ENCODE data around the gene CPTP. TPM values are rescaled to one million over a fixed set of nuclear protein-coding genes. Genes with fewer than 3 reads are reported as not detected.

The CPTP gene
- polyA plus RNA-seq, 1 donor from 2014 or later = 9.9 TPM

GRCh38 chr1:1283821-1284220 lies 40.8 kb upstream of the CPTP start:
- Histone ChIP-seq H4K20me1 (ENCODE audit: insufficient read depth) (no peaks in the 10 kb centered on the region), H3K4me2 (ENCODE audit: low read length) (no peak overlapping the region), H3K79me2 (replicated peaks; ENCODE audit: insufficient read depth, low read length) (no peaks in the 10 kb centered on the region), H3K27ac (ENCODE audit: low read length) (no peak overlapping the region), H3K9ac (ENCODE audit: low read length) (no peak overlapping the region), H3K4me3 (ENCODE audit: low read length) (no peak overlapping the region), H3K36me3 (ENCODE audit: insufficient read depth, low read length) (no peaks in the 10 kb centered on the region), H3K27me3 (ENCODE audit: insufficient read depth, low read depth, low read length) (no peaks in the 10 kb centered on the region), H2AFZ (ENCODE audit: low read depth, low read length) (no peak overlapping the region), H3K9me3 (ENCODE audit: low read length) (no peaks in the 10 kb centered on the region), H3K9me2 (ENCODE audit: insufficient read depth, low read length) (no peaks in the 10 kb centered on the region), H3F3A (ENCODE audit: insufficient read depth, low read length, poor library complexity, severe bottlenecking) (no peaks in the 10 kb centered on the region)
- no peak for TF ChIP-seq EZH2 (IDR thresholded peaks at IDR 0.05; ENCODE audit: borderline replicate concordance, insufficient read depth, low read length, poor library complexity, severe bottlenecking)
- TF ChIP-seq CTCF (IDR thresholded peaks at IDR 0.05; ENCODE audit: poor library complexity, severe bottlenecking) = no peak
- no peak for TF ChIP-seq RAD21 (conservative IDR thresholded peaks at IDR 0.05)
- no peak for TF ChIP-seq TAF1 (IDR thresholded peaks at IDR 0.05; ENCODE audit: low read depth)
- no peak for TF ChIP-seq MXI1 (conservative IDR thresholded peaks at IDR 0.05; ENCODE audit: poor library complexity, severe bottlenecking)
- no peak for TF ChIP-seq POLR2AphosphoS5 (IDR thresholded peaks at IDR 0.05)

DNA sequence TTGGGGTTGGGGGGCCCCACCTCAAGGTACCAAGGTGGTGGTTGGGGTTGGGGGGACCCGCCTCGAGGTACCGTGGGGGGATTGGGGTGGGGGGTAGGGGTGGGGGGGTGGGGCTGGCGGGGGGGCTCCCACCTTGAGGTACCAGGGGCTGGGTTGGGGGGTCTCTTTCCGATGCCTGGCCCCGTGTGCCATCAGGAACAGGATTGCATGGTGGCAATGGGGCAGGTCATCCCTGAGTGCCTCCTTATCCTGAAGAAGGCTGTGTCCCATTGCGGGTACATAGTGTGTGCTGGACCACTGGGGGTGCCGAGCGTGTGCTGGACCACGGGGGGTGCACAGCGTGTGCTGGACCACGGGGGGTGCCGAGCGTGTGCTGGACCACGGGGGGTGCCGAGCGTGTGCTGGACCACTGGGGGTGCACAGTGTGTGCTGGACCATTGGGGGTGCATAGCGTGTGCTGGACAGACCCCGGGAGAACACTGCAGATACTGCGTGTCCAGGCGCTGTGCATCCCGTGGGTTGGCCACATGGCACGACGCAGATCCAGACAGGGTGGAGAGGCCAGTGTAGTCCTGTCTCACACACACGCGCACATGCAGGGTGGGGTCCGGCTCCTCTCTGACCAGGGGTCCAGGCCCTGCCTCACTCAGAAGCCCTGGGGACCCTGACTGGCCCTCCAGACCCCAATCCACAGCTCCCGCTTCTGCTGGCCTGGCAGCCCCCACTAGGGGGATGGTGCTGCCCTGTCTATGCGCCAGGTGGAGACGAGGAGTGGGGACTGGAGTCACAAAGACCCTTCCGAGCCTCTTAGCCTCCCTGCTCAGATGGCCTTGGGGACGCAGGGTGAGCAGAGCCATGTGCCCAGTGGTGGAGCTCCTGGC lies 40.1 kb upstream of the CPTP start:
- Histone ChIP-seq H3K9me3 (ENCODE audit: low read length) (no peaks in the 10 kb centered on the region), H3F3A (ENCODE audit: insufficient read depth, low read length, poor library complexity, severe bottlenecking) (no peaks in the 10 kb centered on the region), H3K4me3 (ENCODE audit: low read length) (no peak overlapping the region), H4K20me1 (ENCODE audit: insufficient read depth) (no peaks in the 10 kb centered on the region), H2AFZ (ENCODE audit: low read depth, low read length) (no peak overlapping the region), H3K36me3 (ENCODE audit: insufficient read depth, low read length) (no peaks in the 10 kb centered on the region), H3K9me2 (ENCODE audit: insufficient read depth, low read length) (no peaks in the 10 kb centered on the region), H3K9ac (ENCODE audit: low read length) (no peak overlapping the region), H3K79me2 (replicated peaks; ENCODE audit: insufficient read depth, low read length) (no peaks in the 10 kb centered on the region), H3K4me2 (ENCODE audit: low read length) (no peak overlapping the region), H3K27ac (ENCODE audit: low read length) (no peak overlapping the region), H3K27me3 (ENCODE audit: insufficient read depth, low read depth, low read length) (no peaks in the 10 kb centered on the region)
- no peak for TF ChIP-seq EP300 (conservative IDR thresholded peaks at IDR 0.05; ENCODE audit: poor library complexity, severe bottlenecking)
- TF ChIP-seq SMC3 (conservative IDR thresholded peaks at IDR 0.05; ENCODE audit: poor library complexity) = no peak
- no peak for TF ChIP-seq TAF1 (IDR thresholded peaks at IDR 0.05; ENCODE audit: low read depth)
- no peak for TF ChIP-seq MXI1 (conservative IDR thresholded peaks at IDR 0.05; ENCODE audit: poor library complexity, severe bottlenecking)
- TF ChIP-seq POLR2AphosphoS5 (IDR thresholded peaks at IDR 0.05) = no peak
- TF ChIP-seq EZH2 (IDR thresholded peaks at IDR 0.05; ENCODE audit: borderline replicate concordance, insufficient read depth, low read length, poor library complexity, severe bottlenecking) = no peak
- TF ChIP-seq RAD21 (conservative IDR thresholded peaks at IDR 0.05) = no peak
- TF ChIP-seq, protein P1, sequence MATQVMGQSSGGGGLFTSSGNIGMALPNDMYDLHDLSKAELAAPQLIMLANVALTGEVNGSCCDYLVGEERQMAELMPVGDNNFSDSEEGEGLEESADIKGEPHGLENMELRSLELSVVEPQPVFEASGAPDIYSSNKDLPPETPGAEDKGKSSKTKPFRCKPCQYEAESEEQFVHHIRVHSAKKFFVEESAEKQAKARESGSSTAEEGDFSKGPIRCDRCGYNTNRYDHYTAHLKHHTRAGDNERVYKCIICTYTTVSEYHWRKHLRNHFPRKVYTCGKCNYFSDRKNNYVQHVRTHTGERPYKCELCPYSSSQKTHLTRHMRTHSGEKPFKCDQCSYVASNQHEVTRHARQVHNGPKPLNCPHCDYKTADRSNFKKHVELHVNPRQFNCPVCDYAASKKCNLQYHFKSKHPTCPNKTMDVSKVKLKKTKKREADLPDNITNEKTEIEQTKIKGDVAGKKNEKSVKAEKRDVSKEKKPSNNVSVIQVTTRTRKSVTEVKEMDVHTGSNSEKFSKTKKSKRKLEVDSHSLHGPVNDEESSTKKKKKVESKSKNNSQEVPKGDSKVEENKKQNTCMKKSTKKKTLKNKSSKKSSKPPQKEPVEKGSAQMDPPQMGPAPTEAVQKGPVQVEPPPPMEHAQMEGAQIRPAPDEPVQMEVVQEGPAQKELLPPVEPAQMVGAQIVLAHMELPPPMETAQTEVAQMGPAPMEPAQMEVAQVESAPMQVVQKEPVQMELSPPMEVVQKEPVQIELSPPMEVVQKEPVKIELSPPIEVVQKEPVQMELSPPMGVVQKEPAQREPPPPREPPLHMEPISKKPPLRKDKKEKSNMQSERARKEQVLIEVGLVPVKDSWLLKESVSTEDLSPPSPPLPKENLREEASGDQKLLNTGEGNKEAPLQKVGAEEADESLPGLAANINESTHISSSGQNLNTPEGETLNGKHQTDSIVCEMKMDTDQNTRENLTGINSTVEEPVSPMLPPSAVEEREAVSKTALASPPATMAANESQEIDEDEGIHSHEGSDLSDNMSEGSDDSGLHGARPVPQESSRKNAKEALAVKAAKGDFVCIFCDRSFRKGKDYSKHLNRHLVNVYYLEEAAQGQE (IDR thresholded peaks at IDR 0.05; ENCODE audit: borderline replicate concordance) = no peak
- no peak for TF ChIP-seq CTCF (IDR thresholded peaks at IDR 0.05; ENCODE audit: poor library complexity, severe bottlenecking)

Measured in neural cell (in vitro differentiated cells).